Activated CD8-positive, alpha-beta T cell treated with anti-CD3 and anti-CD28 coated beads, Interleukin-2, amount 10 ng/mL, durations not matched to agents 7 days and 5 days (primary cell): Measurements from ENCODE around the gene NUFIP1. TPM values are rescaled to one million over a fixed set of nuclear protein-coding genes. Genes with fewer than 3 reads are reported as not detected.

Experiments
- ATAC-seq: fragments of 150-1000 bp; cut with Tn5 transposase; one replicate; pipeline ENCODE4 v1.10.0; 2021; ENCODE audit warnings: moderate library complexity
- CTCF ChIA-PET: fragments of 350-600 bp; sonication (Branson Sonifier 250); formaldehyde crosslinking; loops from one replicate; lab custom pipeline; 2021; ENCODE audit warnings: antibody characterized with exemption; lab: Charles Lee
- POLR2A ChIA-PET: fragments of 350-600 bp; sonication (Branson Sonifier 250); formaldehyde crosslinking; loops from one replicate; lab custom pipeline; 2021; ENCODE audit warnings: antibody characterized with exemption; lab: Charles Lee
- DNase-seq: peaks from one replicate; pipeline ENCODE4 v3.0.0-alpha.2; 2020
- H3K27ac Mint-ChIP-seq: one replicate; pipeline ENCODE4 v1.8.0; 2021; ENCODE audit warnings: mild to moderate bottlenecking, mixed read lengths
- H3K27me3 Mint-ChIP-seq: one replicate; pipeline ENCODE4 v1.8.0; 2021; ENCODE audit warnings: low read depth, mixed read lengths
- H3K36me3 Mint-ChIP-seq: one replicate; pipeline ENCODE4 v1.8.0; 2021; ENCODE audit warnings: low read depth, mixed read lengths
- H3K4me1 Mint-ChIP-seq: one replicate; pipeline ENCODE4 v1.8.0; 2021; ENCODE audit warnings: low read depth, mixed read lengths
- H3K4me3 Mint-ChIP-seq: one replicate; pipeline ENCODE4 v1.8.0; 2021; ENCODE audit warnings: mild to moderate bottlenecking, mixed read lengths
- H3K9me3 Mint-ChIP-seq: one replicate; pipeline ENCODE4 v1.8.0; 2022; ENCODE audit warnings: mixed read lengths; ENCODE audit not compliant: insufficient read depth
- total RNA-seq, 2 experiments: library from RNA; stranded (reverse); gene quantifications; one replicate each; pipeline ENCODE4 v1.2.3, GENCODE V29; 2021

Gene NUFIP1
- total RNA-seq, 2 experiments from 2014 or later, result 6.0 to 6.1 TPM

DNA sequence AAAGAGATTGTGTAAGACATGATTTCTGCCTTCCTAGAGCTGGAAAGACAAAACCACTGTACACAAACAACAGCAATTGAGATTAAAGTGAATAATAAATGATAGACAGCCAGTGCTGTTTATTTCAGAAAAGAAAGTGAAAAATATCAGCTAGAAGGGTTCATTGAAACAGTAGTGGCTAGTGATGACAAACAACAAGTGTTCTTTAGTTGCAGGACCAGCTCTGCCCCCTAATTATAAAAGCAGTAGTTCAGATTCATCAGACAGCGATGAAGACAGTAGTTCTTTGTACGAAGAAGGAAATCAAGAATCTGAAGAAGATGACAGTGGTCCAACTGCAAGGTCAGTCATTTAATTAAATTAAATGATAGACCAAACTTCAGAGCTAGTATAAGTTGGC lies 14.8 kb upstream of the NUFIP1 start:
- ATAC-seq (no peak), DNase-seq (no peak)
- ChIA-PET CTCF (interaction anchor here (1.0 to 1.7 kb wide), 3 partner anchors 10 to 32 kb away, joined by 3 to 4 read pairs (median 4); no protein-coding TSS in a partner anchor), POLR2A (interaction anchor here (0.7 kb wide), 1 partner anchor 121 kb away, joined by 3 read pairs; no protein-coding TSS in a partner anchor)
- H3K4me3 Mint-ChIP-seq, result no peak overlapping the region
- H3K4me1 Mint-ChIP-seq, result no peaks in the 10 kb centered on the region
- H3K9me3 Mint-ChIP-seq, result no peaks in the 10 kb centered on the region
- no peaks in the 10 kb centered on the region for H3K27me3 Mint-ChIP-seq
- no peak overlapping the region for H3K27ac Mint-ChIP-seq
- H3K36me3 Mint-ChIP-seq, result peaks cover 28% of the 10 kb centered on the region

DNA sequence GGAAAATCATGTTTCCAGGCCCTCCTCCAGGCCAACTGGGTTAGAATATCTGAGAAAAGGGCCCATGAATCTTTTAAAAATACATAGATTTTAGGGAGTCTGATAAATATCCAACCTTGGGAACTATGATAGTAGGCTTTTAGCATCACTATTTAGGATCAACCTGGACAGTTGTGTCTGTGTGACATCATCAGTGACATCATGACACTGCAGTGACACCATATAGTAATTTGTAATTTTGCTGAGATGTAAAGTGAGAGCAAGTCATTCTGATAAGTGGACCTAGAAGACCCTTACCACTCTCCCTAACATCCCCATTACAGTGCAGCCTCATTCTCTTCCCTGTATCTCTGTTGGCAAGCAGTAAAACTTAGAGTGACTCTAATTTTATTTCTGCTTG lies 14.1 kb upstream of the NUFIP1 start:
- no peaks in the 10 kb centered on the region for H3K27me3 Mint-ChIP-seq
- H3K36me3 Mint-ChIP-seq, result peaks cover 26% of the 10 kb centered on the region
- no peak overlapping the region for H3K27ac Mint-ChIP-seq
- H3K4me3 Mint-ChIP-seq, result no peak overlapping the region
- POLR2A ChIA-PET, result no interaction called here
- no peaks in the 10 kb centered on the region for H3K4me1 Mint-ChIP-seq
- DNase-seq, result no peak
- no peaks in the 10 kb centered on the region for H3K9me3 Mint-ChIP-seq
- no peak for ATAC-seq
- CTCF ChIA-PET, result interaction anchor here (1.0 kb wide), 1 partner anchor 32 kb away, joined by 3 read pairs; no protein-coding TSS in a partner anchor

DNA sequence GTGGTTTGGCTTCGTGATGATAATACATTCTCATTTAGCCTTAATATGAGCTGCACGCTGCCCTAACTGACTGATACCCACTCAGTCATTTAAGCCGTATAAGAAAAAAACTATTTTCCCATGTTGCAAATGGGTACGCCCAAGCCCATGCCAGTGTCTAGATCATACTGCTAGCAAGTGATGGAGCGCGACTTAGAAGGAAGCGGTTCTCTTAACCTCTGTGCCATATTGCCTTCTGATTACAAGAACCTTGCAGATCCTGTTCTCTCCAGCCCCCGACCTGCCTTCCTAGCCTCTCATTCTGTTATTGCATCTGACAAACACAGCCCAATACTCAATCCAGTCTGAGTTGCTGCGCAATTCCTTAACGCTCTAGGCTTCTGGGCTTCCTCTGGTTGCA lies 670 bp upstream of the NUFIP1 start:
- no peaks in the 10 kb centered on the region for H3K9me3 Mint-ChIP-seq
- ATAC-seq (peak; percentile 21), DNase-seq (peak; percentile 39)
- H3K27me3 Mint-ChIP-seq, result no peaks in the 10 kb centered on the region
- H3K36me3 Mint-ChIP-seq, result peaks cover 10% of the 10 kb centered on the region
- ChIA-PET CTCF (interaction anchor here (1.1 kb wide), 1 partner anchor 17 kb away, joined by 6 read pairs; no protein-coding TSS in a partner anchor), POLR2A (interaction anchor here (0.6 to 1.6 kb wide), 3 partner anchors 24 to 71 kb away, joined by 3 to 4 read pairs (median 3); no protein-coding TSS in a partner anchor)
- peak overlapping the region; percentile 98 for H3K4me3 Mint-ChIP-seq
- peaks cover 43% of the 10 kb centered on the region for H3K4me1 Mint-ChIP-seq
- peak overlapping the region; percentile 100 for H3K27ac Mint-ChIP-seq

DNA sequence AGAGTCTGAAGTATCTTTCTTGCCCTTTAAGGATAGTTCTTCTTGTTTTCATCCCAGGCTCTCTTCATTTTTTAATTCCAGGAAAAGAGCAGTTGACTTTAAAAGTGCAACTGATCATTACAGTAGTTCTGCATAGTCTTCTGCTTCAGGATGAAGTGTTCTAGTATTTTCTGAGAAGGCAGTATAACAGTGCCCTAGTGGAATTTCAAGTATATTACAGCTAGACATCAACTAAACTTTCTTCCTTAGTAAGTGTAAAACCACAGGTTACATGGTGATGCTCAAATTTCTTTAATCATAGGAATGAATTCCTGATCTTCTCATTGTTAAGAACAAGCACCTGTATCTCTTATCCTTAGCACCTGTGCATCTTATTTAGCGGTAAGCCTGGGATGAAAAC lies 10.9 kb downstream of the NUFIP1 start:
- no peak overlapping the region for H3K27ac Mint-ChIP-seq
- ChIA-PET CTCF (interaction anchor here (0.7 to 2.5 kb wide), 4 partner anchors 10 to 495 kb away, joined by 3 to 8 read pairs (median 7); no protein-coding TSS in a partner anchor), POLR2A (interaction anchor here (0.6 kb wide), 1 partner anchor 11 kb away, joined by 4 read pairs; no protein-coding TSS in a partner anchor)
- no peaks in the 10 kb centered on the region for H3K9me3 Mint-ChIP-seq
- H3K36me3 Mint-ChIP-seq, result peaks cover 15% of the 10 kb centered on the region
- no peak for DNase-seq
- H3K4me3 Mint-ChIP-seq, result no peak overlapping the region
- no peaks in the 10 kb centered on the region for H3K27me3 Mint-ChIP-seq
- no peaks in the 10 kb centered on the region for H3K4me1 Mint-ChIP-seq
- no peak for ATAC-seq

DNA sequence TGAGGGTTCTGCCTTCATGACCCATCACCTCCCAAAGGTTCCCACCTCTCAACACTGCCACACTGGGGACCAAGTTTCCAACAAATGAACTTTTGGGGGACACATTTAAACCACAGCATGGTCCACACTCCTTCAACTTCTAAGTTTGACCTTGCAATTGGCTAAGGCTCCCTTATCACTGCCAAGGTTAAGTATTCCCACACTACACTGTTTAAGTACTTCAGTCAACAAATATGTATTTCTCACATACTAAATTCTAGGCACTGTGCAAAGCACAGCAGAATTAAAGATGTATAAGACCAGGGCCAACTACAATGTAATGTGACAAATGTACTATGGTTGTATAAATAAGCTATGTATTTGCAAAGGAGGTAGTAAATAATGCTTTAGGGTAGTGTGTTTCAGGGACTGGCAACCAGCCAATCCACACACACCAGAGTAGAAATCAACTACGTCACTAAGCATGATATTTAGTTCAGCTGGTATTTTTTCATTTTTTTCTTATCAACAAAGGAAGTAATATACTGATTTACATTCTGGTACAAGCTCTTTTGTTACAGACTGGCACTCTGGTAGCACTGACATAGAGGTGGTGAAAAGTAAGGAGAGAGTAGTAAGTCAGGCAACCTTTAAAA lies 12.2 kb downstream of the NUFIP1 start:
- no peak for ATAC-seq
- ChIA-PET POLR2A (no interaction called here), CTCF (interaction anchor here (1.5 to 2.5 kb wide), 4 partner anchors 9 to 493 kb away, joined by 3 to 8 read pairs (median 7); no protein-coding TSS in a partner anchor)
- Mint-ChIP-seq H3K27me3 (no peaks in the 10 kb centered on the region), H3K9me3 (no peaks in the 10 kb centered on the region), H3K4me3 (no peak overlapping the region), H3K4me1 (no peaks in the 10 kb centered on the region), H3K36me3 (peaks cover 15% of the 10 kb centered on the region), H3K27ac (no peak overlapping the region)
- no peak for DNase-seq

DNA sequence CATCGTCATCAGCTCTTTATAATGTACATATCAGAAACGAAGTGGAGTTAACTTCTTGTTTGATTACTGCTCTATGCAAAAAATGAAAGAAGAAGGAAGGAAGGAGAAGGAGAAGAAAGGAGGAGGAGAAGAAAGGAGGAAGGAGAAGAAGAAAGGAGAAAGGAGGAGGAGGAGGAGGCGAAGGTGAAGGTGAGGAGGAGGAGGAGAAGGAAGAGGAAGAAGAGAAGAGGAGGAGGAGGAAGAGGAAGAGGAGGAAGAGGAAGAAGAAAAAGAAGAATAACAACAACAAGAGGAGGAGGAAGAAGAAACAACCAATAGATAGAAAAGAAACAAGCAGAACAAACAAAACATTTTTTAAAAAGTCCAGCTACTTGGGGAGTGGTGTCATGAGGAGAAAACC lies 13.1 kb downstream of the NUFIP1 start:
- no peaks in the 10 kb centered on the region for H3K4me1 Mint-ChIP-seq
- peaks cover 15% of the 10 kb centered on the region for H3K36me3 Mint-ChIP-seq
- DNase-seq (no peak), ATAC-seq (no peak)
- ChIA-PET POLR2A (no interaction called here), CTCF (interaction anchor here (0.8 to 1.5 kb wide), 3 partner anchors 10 to 59 kb away, joined by 3 to 4 read pairs (median 3); no protein-coding TSS in a partner anchor)
- no peaks in the 10 kb centered on the region for H3K27me3 Mint-ChIP-seq
- H3K4me3 Mint-ChIP-seq, result no peak overlapping the region
- no peak overlapping the region for H3K27ac Mint-ChIP-seq
- no peaks in the 10 kb centered on the region for H3K9me3 Mint-ChIP-seq

DNA sequence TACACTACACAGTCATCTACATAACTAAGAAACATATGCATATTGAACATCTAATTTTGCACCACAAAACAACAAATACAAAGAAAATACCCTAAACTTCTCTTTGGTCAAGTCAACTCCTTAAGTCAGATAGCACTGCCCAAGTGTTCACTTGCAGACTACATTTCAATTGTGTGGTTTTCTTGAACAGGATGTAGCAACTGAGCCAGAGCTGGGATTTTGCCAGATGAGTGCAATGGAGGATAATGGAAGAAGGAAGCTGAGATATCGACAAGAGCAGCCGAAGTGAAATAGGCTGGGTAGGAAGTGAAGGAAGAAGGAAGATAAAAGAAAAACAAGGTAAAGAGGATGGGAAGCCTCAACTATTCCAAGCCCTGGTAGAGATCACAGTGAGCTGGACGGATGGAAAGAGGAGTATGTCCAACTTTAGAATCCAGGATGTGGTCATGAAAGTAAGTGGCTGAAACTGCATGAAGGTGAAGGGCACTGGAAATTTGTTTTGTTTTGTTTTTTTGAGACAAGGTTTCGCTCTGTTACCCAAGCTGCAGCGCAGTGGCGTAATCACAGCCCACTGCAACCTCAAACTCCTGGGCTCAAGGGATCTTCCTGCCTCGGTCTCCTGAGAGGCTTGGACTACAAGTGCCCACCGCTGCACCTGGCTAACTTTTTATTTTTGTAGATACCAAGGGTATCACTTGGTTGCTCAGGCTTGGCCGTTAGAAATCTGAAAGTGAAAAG lies 15.0 kb downstream of the NUFIP1 start:
- H3K4me1 Mint-ChIP-seq, result no peaks in the 10 kb centered on the region
- no peaks in the 10 kb centered on the region for H3K9me3 Mint-ChIP-seq
- ATAC-seq, result no peak
- DNase-seq, result no peak
- ChIA-PET CTCF (interaction anchor here (0.8 to 2.0 kb wide), 12 partner anchors 9 to 491 kb away, joined by 3 to 8 read pairs (median 4); partner anchors contain the start of genes GPALPP1 and NUFIP1), POLR2A (interaction anchor here (0.6 kb wide), 1 partner anchor 40 kb away, joined by 3 read pairs; no protein-coding TSS in a partner anchor)
- no peaks in the 10 kb centered on the region for H3K27me3 Mint-ChIP-seq
- H3K36me3 Mint-ChIP-seq, result peaks cover 15% of the 10 kb centered on the region
- H3K4me3 Mint-ChIP-seq, result no peak overlapping the region
- H3K27ac Mint-ChIP-seq, result no peak overlapping the region

DNA sequence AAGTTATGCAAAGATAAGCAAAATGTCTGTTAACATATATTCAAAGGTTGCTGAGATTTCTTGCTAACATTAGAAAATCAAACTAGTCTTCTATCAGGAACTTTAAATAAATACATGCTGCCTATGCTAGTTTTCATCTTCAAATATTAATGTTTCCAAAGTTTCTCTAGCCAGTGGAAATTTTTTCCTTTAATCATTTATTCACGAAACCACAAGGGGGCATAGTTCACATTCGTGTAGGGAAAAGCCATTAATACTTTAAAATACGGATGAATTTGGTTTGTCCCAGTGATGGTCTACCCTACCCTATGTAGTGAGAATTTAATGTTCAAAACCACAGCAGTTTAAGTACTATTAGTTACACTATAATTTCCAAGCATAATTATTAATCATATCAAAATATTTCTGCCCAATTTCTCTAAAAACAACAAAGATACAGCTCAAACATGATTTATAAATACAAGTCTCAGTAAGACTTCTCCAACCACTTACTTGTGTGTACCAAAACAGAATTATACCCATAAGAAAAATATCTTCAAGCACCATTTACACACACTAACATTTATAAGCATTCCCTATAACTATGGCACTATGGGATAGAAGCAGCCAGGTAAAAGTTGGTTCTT lies 16.2 kb downstream of the NUFIP1 start:
- ChIA-PET CTCF (interaction anchor here (0.8 to 2.0 kb wide), 12 partner anchors 10 to 490 kb away, joined by 3 to 8 read pairs (median 4); partner anchors contain the start of genes GPALPP1 and NUFIP1), POLR2A (no interaction called here)
- Mint-ChIP-seq H3K27ac (no peak overlapping the region), H3K4me3 (no peak overlapping the region), H3K27me3 (no peaks in the 10 kb centered on the region), H3K36me3 (peaks cover 8% of the 10 kb centered on the region), H3K4me1 (no peaks in the 10 kb centered on the region), H3K9me3 (no peaks in the 10 kb centered on the region)
- ATAC-seq (no peak), DNase-seq (no peak)

DNA sequence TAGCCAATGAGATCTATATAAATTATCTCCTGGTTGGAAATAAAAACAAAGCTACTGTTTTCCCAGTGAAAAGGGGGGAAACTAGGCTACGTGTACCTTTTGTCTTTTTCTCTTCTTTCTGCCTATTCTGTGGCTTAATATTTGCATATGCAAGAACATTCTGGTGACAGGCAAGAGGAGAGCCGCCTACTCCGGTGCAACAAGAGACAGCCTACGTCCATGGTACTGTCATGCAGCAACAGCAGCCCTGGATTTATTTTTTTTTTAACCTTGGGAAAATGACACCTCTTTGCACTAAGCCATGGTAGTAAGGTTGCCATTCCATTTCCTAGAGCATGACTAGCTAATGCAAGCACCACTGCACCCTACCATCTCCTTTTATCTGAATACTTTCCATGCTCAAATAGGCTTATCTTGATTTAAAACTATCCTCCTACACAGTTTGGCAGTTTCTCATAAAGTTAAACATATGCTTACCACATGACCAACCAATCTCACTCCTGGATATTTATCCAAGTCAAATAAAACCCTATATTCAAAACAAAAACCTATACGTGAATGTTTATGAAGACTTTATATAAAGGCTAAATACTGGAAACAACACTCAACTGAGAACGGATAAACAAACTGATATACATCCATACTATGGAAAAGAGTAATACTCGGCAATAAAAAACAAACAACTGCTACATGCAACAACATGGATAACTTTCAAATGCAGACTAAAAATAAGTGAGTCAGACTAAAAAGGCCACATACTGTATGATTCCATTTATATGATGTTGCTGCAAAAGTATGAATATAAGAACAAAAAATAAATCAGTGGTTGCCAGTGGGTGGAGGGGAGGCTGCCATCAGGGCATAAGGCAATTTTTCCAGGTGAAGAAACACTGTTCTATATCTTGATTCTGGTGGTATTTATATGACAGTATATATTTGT lies 17.3 kb downstream of the NUFIP1 start:
- CTCF ChIA-PET, result interaction anchor here (0.9 to 4.0 kb wide), 6 partner anchors 18 to 489 kb away, joined by 3 to 31 read pairs (median 5); partner anchors contain the start of genes GPALPP1 and NUFIP1
- no peak overlapping the region for H3K27ac Mint-ChIP-seq
- POLR2A ChIA-PET, result no interaction called here
- H3K4me1 Mint-ChIP-seq, result no peaks in the 10 kb centered on the region
- H3K4me3 Mint-ChIP-seq, result no peak overlapping the region
- peaks cover 2% of the 10 kb centered on the region for H3K36me3 Mint-ChIP-seq
- DNase-seq (no peak), ATAC-seq (no peak)
- H3K27me3 Mint-ChIP-seq, result no peaks in the 10 kb centered on the region
- no peaks in the 10 kb centered on the region for H3K9me3 Mint-ChIP-seq

DNA sequence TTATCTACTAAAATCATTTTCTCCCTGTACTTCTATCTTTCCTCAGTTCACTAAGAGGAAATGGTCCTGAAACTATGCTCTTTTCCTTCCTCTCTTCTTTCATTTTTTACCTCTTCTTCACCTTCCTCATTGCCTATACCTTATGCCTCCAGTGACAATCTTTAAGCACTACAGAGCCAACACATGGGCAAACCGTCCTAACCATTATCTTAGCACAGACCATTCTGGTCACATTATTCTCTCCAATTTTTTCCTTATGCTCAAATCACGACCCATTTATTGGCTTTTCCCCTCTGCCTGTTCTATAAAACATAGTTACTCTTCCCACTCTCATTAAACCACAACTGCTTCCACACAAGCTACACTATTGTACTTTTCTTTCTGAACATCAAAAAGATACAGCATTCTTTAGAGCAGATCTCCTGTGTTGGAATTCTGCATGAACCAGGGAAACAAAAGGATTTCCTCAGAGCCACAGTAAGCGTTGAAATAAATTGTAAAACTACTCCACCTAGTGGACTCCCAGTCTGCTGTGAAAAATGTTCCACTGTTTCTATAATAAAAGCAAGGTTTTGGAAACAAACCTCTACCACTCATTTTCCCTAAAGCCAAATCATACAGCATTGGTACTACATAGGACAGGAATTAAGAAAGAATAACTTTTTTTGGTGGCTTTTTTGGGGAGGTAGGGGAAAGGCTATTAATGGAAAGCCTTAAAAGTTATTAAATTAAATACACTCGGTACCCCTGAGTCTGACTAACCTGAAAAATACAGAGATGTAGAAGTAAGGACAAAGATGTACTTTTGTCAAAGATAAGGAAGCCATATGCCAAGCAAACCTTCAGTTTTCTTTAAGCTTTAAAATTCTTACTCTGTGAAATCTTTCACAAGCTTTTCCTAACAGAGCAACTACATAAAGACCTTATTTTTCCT lies 19.5 kb downstream of the NUFIP1 start:
- H3K27me3 Mint-ChIP-seq, result no peaks in the 10 kb centered on the region
- H3K27ac Mint-ChIP-seq, result no peak overlapping the region
- ChIA-PET POLR2A (no interaction called here), CTCF (interaction anchor here (0.9 to 4.0 kb wide), 11 partner anchors 11 to 490 kb away, joined by 3 to 31 read pairs (median 4); no protein-coding TSS in a partner anchor)
- peaks cover 10% of the 10 kb centered on the region for H3K36me3 Mint-ChIP-seq
- DNase-seq, result no peak
- H3K9me3 Mint-ChIP-seq, result no peaks in the 10 kb centered on the region
- ATAC-seq, result no peak
- H3K4me1 Mint-ChIP-seq, result no peaks in the 10 kb centered on the region
- H3K4me3 Mint-ChIP-seq, result no peak overlapping the region
